H1 (cell line): ENCODE data around the gene ZNF488. TPM values are rescaled to one million over a fixed set of nuclear protein-coding genes. Genes with fewer than 3 reads are reported as not detected.

Experiments used
- HDAC2 ChIP-seq, 2 experiments: fragments of 300-600 bp in 1 of 2; sonication (generic) in 1 of 2; IDR thresholded peaks; 2 replicates each; pipeline ENCODE4 v1.6.1; 2011 to 2012; ENCODE audit warnings: low read depth in 2 of 2, low read length in 2 of 2, mild to moderate bottlenecking in 2 of 2, moderate library complexity in 2 of 2, borderline replicate concordance in 1 of 2, inconsistent platforms in 1 of 2
- POU5F1 ChIP-seq: IDR thresholded peaks from 2 replicates; pipeline ENCODE4 v1.6.1; 2011; ENCODE audit warnings: low read depth, mild to moderate bottlenecking, low read length, moderate library complexity
- RNF2 ChIP-seq: fragments of 200-900, 300-1000 bp; sonication (generic); IDR thresholded peaks from 2 replicates; pipeline ENCODE4 v1.7.1; 2016; ENCODE audit warnings: borderline replicate concordance, low read depth, mild to moderate bottlenecking, antibody characterized with exemption, low read length; ENCODE audit not compliant: poor library complexity, severe bottlenecking; ENCODE audit errors: missing control alignments
- SIN3A ChIP-seq, 2 experiments: IDR thresholded peaks in 1 of 2; conservative IDR thresholded peaks in 1 of 2; 2 replicates each; pipeline ENCODE4 v1.6.1; 2011 to 2012; ENCODE audit warnings: low read length in 2 of 2, improper control_type of control experiment in 1 of 2, low read depth in 1 of 2, mild to moderate bottlenecking in 1 of 2
- SP4 ChIP-seq: IDR thresholded peaks from 2 replicates; pipeline ENCODE4 v1.6.1; 2012; ENCODE audit warnings: low read length, inconsistent platforms
- polyA plus RNA-seq, 7 experiments: library from polyadenylated mRNA; depleted of rRNA in 3 of 7; stranded (reverse) in 5 of 7; unstranded in 2 of 7; fragments of >200 nt in 5 of 7; fragments of 200-250 nt in 2 of 7; gene quantifications; 1 replicate in 5 of 7; 2 replicates in 1 of 7; 4 replicates in 1 of 7; pipeline versions ENCODE4 v1.2.1 to v1.2.3, GENCODE V29; 2011 to 2013; ENCODE audit warnings: missing spikeins in 2 of 7, mixed read lengths in 2 of 7
- total RNA-seq: library from RNA; stranded (reverse); fragmentation: NEBNext Ultra II Directional; extraction: Animal tissue kit (Norgen Biotek cat#: 25700); gene quantifications from 2 replicates; pipeline ENCODE4 v1.2.1, GENCODE V29; 2021

ZNF488 gene
- total and polyA plus RNA-seq, 2 of the 8 experiments (the other 6 are each of a cell fraction or from before 2014, with no cell fraction given), result 7.9 to 11.4 TPM

- TF ChIP-seq SIN3A (conservative IDR thresholded peaks at IDR 0.05 in 1 of 2, IDR thresholded peaks at IDR 0.05 in 1 of 2; ENCODE audit: low read depth in 1 of 2, low read length in 2 of 2) (no peak), POU5F1 (no peak), RNF2 (no peak), HDAC2 (IDR thresholded peaks at IDR 0.05; ENCODE audit: borderline replicate concordance in 1 of 2, low read depth in 2 of 2, low read length in 2 of 2) (no peak), SP4 (no peak)
Observed at GRCh38 chr10:47421057-47421952, 37.2 kb upstream of the ZNF488 start (continued).
